ENCODE data around the gene SLC7A14.

DNA sequence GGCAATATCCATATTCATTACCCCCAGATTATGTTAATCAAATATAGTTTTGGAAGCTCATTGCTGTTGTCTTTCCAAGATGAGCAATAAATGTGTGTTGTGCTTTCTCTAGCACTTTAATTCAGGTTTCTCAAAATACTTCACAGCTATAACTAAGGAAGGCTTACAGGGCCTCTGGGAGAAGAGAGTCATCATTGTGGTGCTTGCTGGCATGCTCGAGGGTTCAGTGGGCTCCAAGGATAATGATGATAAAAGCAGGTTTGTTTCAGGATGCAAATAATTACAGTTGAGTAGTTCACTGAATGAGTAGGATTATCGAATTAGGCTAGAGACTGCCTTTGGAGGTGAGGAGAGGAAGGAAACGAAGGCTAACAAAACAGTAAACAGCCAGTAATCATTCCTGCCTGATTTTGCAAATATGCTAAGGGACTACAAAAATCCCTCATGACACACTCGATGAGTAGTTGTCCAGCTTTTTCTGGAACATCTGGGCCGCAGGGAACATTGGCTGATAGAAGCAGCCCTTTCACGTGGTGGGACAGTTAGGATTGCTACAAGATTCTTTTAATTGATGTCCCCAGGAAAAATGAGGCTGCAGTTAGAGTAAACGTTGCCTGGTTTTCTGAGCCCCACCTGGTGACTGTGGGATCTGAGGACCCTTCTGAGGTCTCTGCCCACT lies 54.1 kb downstream of the SLC7A14 start:
- TF ChIP-seq MYC (IDR thresholded peaks at IDR 0.05; ENCODE audit: low read depth, low read length) (no peak), CTCF (IDR thresholded peaks at IDR 0.05; ENCODE audit: low read depth, low read length) (no peak), POLR2A (IDR thresholded peaks at IDR 0.05; ENCODE audit: extremely low read depth, insufficient read length) (no peak)
- TF ChIP-seq, protein P1, sequence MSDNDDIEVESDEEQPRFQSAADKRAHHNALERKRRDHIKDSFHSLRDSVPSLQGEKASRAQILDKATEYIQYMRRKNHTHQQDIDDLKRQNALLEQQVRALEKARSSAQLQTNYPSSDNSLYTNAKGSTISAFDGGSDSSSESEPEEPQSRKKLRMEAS (IDR thresholded peaks at IDR 0.05; ENCODE audit: low read depth, low read length): no peak

Measured in NB4 (cell line).